GM23338 (cell line): Measurements from ENCODE around the gene C1QL1. TPM values are rescaled to one million over a fixed set of nuclear protein-coding genes. Genes with fewer than 3 reads are reported as not detected.

Source experiments
- ATAC-seq: fragments of 200-7000 bp; cut with Tn5 transposase; 3 replicates; pipeline ENCODE4 v1.9.1; 2020
- DNase-seq: peaks from one replicate; pipeline ENCODE4 v3.0.0-alpha.2; 2015; ENCODE audit warnings: low spot score
- H2AFZ ChIP-seq: fragments of 200-600 bp; sonication (generic); 2 replicates; pipeline ENCODE4 v1.8.0; 2016; ENCODE audit warnings: antibody characterized with exemption, mild to moderate bottlenecking, moderate library complexity
- H3F3A ChIP-seq: fragments of 200-600 bp; sonication (generic); replicated peaks from 2 replicates; pipeline ENCODE4 v1.8.0; 2017; ENCODE audit warnings: antibody characterized with exemption, mixed run types, low read depth
- H3K27ac ChIP-seq: fragments of 200-600 bp; sonication (generic); 2 replicates; pipeline ENCODE4 v1.6.1; 2016; ENCODE audit warnings: low read depth
- H3K27me3 ChIP-seq: fragments of 200-600 bp; sonication (generic); 2 replicates; pipeline ENCODE4 v1.8.0; 2016; ENCODE audit warnings: mild to moderate bottlenecking, mixed run types, moderate library complexity; ENCODE audit not compliant: insufficient read depth
- H3K36me3 ChIP-seq: fragments of 200-600 bp; sonication (generic); 2 replicates; pipeline ENCODE4 v1.8.0; 2016; ENCODE audit warnings: mild to moderate bottlenecking; ENCODE audit not compliant: insufficient read depth
- H3K4me1 ChIP-seq: fragments of 200-600 bp; sonication (generic); 2 replicates; pipeline ENCODE4 v1.8.0; 2016; ENCODE audit warnings: mild to moderate bottlenecking, moderate library complexity; ENCODE audit not compliant: insufficient read depth
- H3K4me2 ChIP-seq: fragments of 200-600 bp; sonication (generic); 2 replicates; pipeline ENCODE4 v1.7.1; 2017; ENCODE audit warnings: mixed run types
- H3K4me3 ChIP-seq: fragments of 200-600 bp; sonication (generic); 2 replicates; pipeline ENCODE4 v1.6.1; 2016; ENCODE audit warnings: mixed run types
- H3K79me2 ChIP-seq: fragments of 200-600 bp; sonication (generic); replicated peaks from 2 replicates; pipeline ENCODE4 v1.8.0; 2017; ENCODE audit warnings: mild to moderate bottlenecking; ENCODE audit not compliant: insufficient read depth
- H3K9me2 ChIP-seq: fragments of 200-600 bp; sonication (generic); 2 replicates; pipeline ENCODE4 v1.8.0; 2017; ENCODE audit not compliant: insufficient read depth
- H4K20me1 ChIP-seq: fragments of 200-600 bp; sonication (generic); replicated peaks from 2 replicates; pipeline ENCODE4 v1.8.0; 2017; ENCODE audit warnings: mild to moderate bottlenecking; ENCODE audit not compliant: insufficient read depth
- H3K27ac Mint-ChIP-seq: 2 replicates; pipeline ENCODE4 v1.8.0; 2020; ENCODE audit warnings: inconsistent platforms, mild to moderate bottlenecking, moderate library complexity, mixed read lengths
- H3K27me3 Mint-ChIP-seq: 3 replicates; pipeline ENCODE4 v1.8.0; 2022; ENCODE audit warnings: low read depth, mild to moderate bottlenecking, moderate library complexity, mixed read lengths, inconsistent platforms; ENCODE audit not compliant: insufficient read depth, poor library complexity
- H3K36me3 Mint-ChIP-seq: 3 replicates; pipeline ENCODE4 v1.8.0; 2021; ENCODE audit warnings: low read depth, mild to moderate bottlenecking, inconsistent platforms, moderate library complexity, mixed read lengths
- H3K4me1 Mint-ChIP-seq: 3 replicates; pipeline ENCODE4 v1.8.0; 2020; ENCODE audit warnings: mild to moderate bottlenecking, inconsistent platforms, mixed read lengths
- H3K4me3 Mint-ChIP-seq: 3 replicates; pipeline ENCODE4 v1.8.0; 2021; ENCODE audit warnings: moderate library complexity, mild to moderate bottlenecking, inconsistent platforms, mixed read lengths
- H3K9me3 Mint-ChIP-seq: 3 replicates; pipeline ENCODE4 v1.8.0; 2020; ENCODE audit warnings: moderate library complexity, mild to moderate bottlenecking, inconsistent platforms, mixed read lengths
- REST ChIP-seq: IDR thresholded peaks from one replicate; pipeline ENCODE4 v1.6.1; 2018; ENCODE audit warnings: antibody characterized with exemption; ENCODE audit not compliant: unreplicated experiment
- ZNF114 ChIP-seq: fragments of 250-450 bp; sonication (Bioruptor Pico); IDR thresholded peaks from 2 replicates; pipeline ENCODE4 v1.5.0; 2020; ENCODE audit warnings: mild to moderate bottlenecking, moderate library complexity
- ZNF462 ChIP-seq: fragments of 250-450 bp; sonication (Bioruptor Pico); IDR thresholded peaks from 2 replicates; pipeline ENCODE4 v1.5.0; 2020; ENCODE audit warnings: mild to moderate bottlenecking, moderate library complexity
- polyA plus RNA-seq: library from polyadenylated mRNA; unstranded; fragments of >200 nt; fragmentation: Nextera tagmentation; extraction: Ambion mirVana; gene quantifications from 2 replicates; pipeline ENCODE4 v1.2.1, GENCODE V29; 2016
- total RNA-seq: library from RNA; depleted of rRNA; stranded (reverse); fragments of >200 nt; shearing (Covaris generic); gene quantifications from 2 replicates; pipeline ENCODE4 v1.2.3, GENCODE V29; 2014

The C1QL1 gene
- total and polyA plus RNA-seq, 2 experiments from 2014 or later = 4.3 to 14.4 TPM

DNA sequence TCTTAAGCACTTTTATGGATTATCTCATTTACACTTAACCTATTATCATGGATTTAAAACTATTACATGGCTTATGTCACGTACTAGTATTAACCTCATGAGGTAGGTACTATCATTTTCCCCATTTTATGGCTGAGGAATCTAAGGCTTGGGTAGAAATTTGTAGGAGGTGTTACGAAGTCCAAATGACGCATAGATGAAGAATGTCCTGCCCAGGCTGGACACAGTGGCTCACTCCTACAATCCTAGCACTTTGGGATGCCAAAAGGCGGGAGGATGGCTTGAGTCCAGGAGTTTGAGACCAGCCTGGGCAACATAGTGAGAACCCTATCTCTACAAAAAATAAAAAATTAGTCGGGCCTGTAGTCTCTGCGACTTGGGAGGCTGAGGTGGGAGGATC, 4.8 kb upstream of the C1QL1 start (continued):
- no peak for TF ChIP-seq ZNF462 (CRISPR knock-in tag)

- peak overlapping the region; percentile 85 for H2AFZ ChIP-seq
- H3K9me3 Mint-ChIP-seq = no peaks in the 10 kb centered on the region
- H3K4me1 Mint-ChIP-seq = peaks cover 30% of the 10 kb centered on the region
- peak; percentile 9 for ATAC-seq
- peak overlapping the region; percentile 44 for H3K4me3 ChIP-seq
- H3K36me3 Mint-ChIP-seq = no peaks in the 10 kb centered on the region
- peaks cover 32% of the 10 kb centered on the region for H3K4me1 ChIP-seq
- peaks cover 40% of the 10 kb centered on the region for H3K27me3 ChIP-seq
- H3F3A ChIP-seq = peaks cover 31% of the 10 kb centered on the region
- H3K27ac Mint-ChIP-seq = peak overlapping the region; percentile 59
- H4K20me1 ChIP-seq = no peaks in the 10 kb centered on the region
- peak overlapping the region; percentile 99 for H3K4me2 ChIP-seq
- TF ChIP-seq REST (no peak), ZNF114 (CRISPR knock-in tag) (no peak)
- peaks cover 28% of the 10 kb centered on the region for H3K27me3 Mint-ChIP-seq
- peak; percentile 77 for DNase-seq
- H3K27ac ChIP-seq = 0 out of 2 replicates have a peak overlapping the region, but pooled peaks have one; percentile 23
- H3K79me2 ChIP-seq = no peaks in the 10 kb centered on the region
- H3K4me3 Mint-ChIP-seq = peak overlapping the region; percentile 79
- H3K36me3 ChIP-seq = no peaks in the 10 kb centered on the region
- no peaks in the 10 kb centered on the region for H3K9me2 ChIP-seq
Observed at GRCh38 chr17:44971776-44972483, 3.8 kb upstream of the C1QL1 start.
